ENCODE measurements around the gene AOC2.
"Not testable (repeated sequence)": the region's sequence is repeated elsewhere in the genome, so short reads cannot be mapped to it uniquely, and the experiment has no call there.

The AOC2 gene

GRCh38 chr17:42878123-42878880 lies 33.9 kb downstream of the AOC2 start:
- peaks cover 25% of the 10 kb centered on the region for H3K27me3 ChIP-seq (ENCODE audit: control insufficient read depth, insufficient read depth, low read length)
- no peaks in the 10 kb centered on the region for H3K36me3 ChIP-seq (ENCODE audit: control insufficient read depth, low read depth, low read length)
- peaks cover 6% of the 10 kb centered on the region for H3K4me1 ChIP-seq (ENCODE audit: control insufficient read depth, low read depth, low read length)
- no peaks in the 10 kb centered on the region for H3K9me3 ChIP-seq (ENCODE audit: control insufficient read depth, low read depth, low read length)
- no peak overlapping the region for H3K27ac ChIP-seq (ENCODE audit: low read length)
- H3K9ac ChIP-seq (ENCODE audit: low read length) = no peak overlapping the region
- peak overlapping the region; percentile 5 for H3K4me3 ChIP-seq (ENCODE audit: low read length)

GRCh38 chr17:42878924-42879595 lies 34.7 kb downstream of the AOC2 start:
- Histone ChIP-seq H3K9ac (ENCODE audit: low read length) (no peak overlapping the region), H3K36me3 (ENCODE audit: control insufficient read depth, low read depth, low read length) (no peaks in the 10 kb centered on the region), H3K9me3 (ENCODE audit: control insufficient read depth, low read depth, low read length) (no peaks in the 10 kb centered on the region), H3K4me3 (ENCODE audit: low read length) (no peak overlapping the region), H3K27me3 (ENCODE audit: control insufficient read depth, insufficient read depth, low read length) (peaks cover 25% of the 10 kb centered on the region), H3K4me1 (ENCODE audit: control insufficient read depth, low read depth, low read length) (peaks cover 6% of the 10 kb centered on the region), H3K27ac (ENCODE audit: low read length) (no peak overlapping the region)

- Histone ChIP-seq H3K36me3 (ENCODE audit: control insufficient read depth, low read depth, low read length) (no peaks in the 10 kb centered on the region), H3K27me3 (ENCODE audit: control insufficient read depth, insufficient read depth, low read length) (peaks cover 25% of the 10 kb centered on the region), H3K4me1 (ENCODE audit: control insufficient read depth, low read depth, low read length) (peaks cover 6% of the 10 kb centered on the region), H3K27ac (ENCODE audit: low read length) (no peak overlapping the region), H3K9me3 (ENCODE audit: control insufficient read depth, low read depth, low read length) (no peaks in the 10 kb centered on the region), H3K9ac (ENCODE audit: low read length) (no peak overlapping the region), H3K4me3 (ENCODE audit: low read length) (no peak overlapping the region)
Observed at GRCh38 chr17:42879596-42879985, 35.2 kb downstream of the AOC2 start.

- no peak overlapping the region for H3K4me3 ChIP-seq (ENCODE audit: low read length)
- H3K9ac ChIP-seq (ENCODE audit: low read length) = no peak overlapping the region
- peaks cover 25% of the 10 kb centered on the region for H3K27me3 ChIP-seq (ENCODE audit: control insufficient read depth, insufficient read depth, low read length)
- H3K36me3 ChIP-seq (ENCODE audit: control insufficient read depth, low read depth, low read length) = no peaks in the 10 kb centered on the region
- H3K27ac ChIP-seq (ENCODE audit: low read length) = no peak overlapping the region
- peaks cover 6% of the 10 kb centered on the region for H3K4me1 ChIP-seq (ENCODE audit: control insufficient read depth, low read depth, low read length)
- H3K9me3 ChIP-seq (ENCODE audit: control insufficient read depth, low read depth, low read length) = no peaks in the 10 kb centered on the region
Observed at GRCh38 chr17:42880776-42881310, 36.5 kb downstream of the AOC2 start.

- not testable (repeated sequence) for H3K4me1 ChIP-seq (ENCODE audit: control insufficient read depth, low read depth, low read length); H3K9me3 ChIP-seq (ENCODE audit: control insufficient read depth, low read depth, low read length); H3K9ac ChIP-seq (ENCODE audit: low read length); H3K4me3 ChIP-seq (ENCODE audit: low read length); H3K27ac ChIP-seq (ENCODE audit: low read length); H3K36me3 ChIP-seq (ENCODE audit: control insufficient read depth, low read depth, low read length)
- peaks cover 25% of the 10 kb centered on the region for H3K27me3 ChIP-seq (ENCODE audit: control insufficient read depth, insufficient read depth, low read length)
Observed at GRCh38 chr17:42881706-42882105, 37.3 kb downstream of the AOC2 start.

- no peak overlapping the region for H3K4me3 ChIP-seq (ENCODE audit: low read length)
- peaks cover 6% of the 10 kb centered on the region for H3K4me1 ChIP-seq (ENCODE audit: control insufficient read depth, low read depth, low read length)
- H3K27ac ChIP-seq (ENCODE audit: low read length) = no peak overlapping the region
- no peaks in the 10 kb centered on the region for H3K36me3 ChIP-seq (ENCODE audit: control insufficient read depth, low read depth, low read length)
- H3K9ac ChIP-seq (ENCODE audit: low read length) = no peak overlapping the region
- H3K27me3 ChIP-seq (ENCODE audit: control insufficient read depth, insufficient read depth, low read length) = peaks cover 23% of the 10 kb centered on the region
- no peaks in the 10 kb centered on the region for H3K9me3 ChIP-seq (ENCODE audit: control insufficient read depth, low read depth, low read length)
Observed at GRCh38 chr17:42882166-42882565, 37.8 kb downstream of the AOC2 start.

GRCh38 chr17:42883802-42884558 lies 39.6 kb downstream of the AOC2 start:
- H3K27me3 ChIP-seq (ENCODE audit: control insufficient read depth, insufficient read depth, low read length) = peaks cover 5% of the 10 kb centered on the region
- no peaks in the 10 kb centered on the region for H3K36me3 ChIP-seq (ENCODE audit: control insufficient read depth, low read depth, low read length)
- no peaks in the 10 kb centered on the region for H3K4me1 ChIP-seq (ENCODE audit: control insufficient read depth, low read depth, low read length)
- no peaks in the 10 kb centered on the region for H3K9me3 ChIP-seq (ENCODE audit: control insufficient read depth, low read depth, low read length)
- H3K4me3 ChIP-seq (ENCODE audit: low read length) = no peak overlapping the region
- H3K27ac ChIP-seq (ENCODE audit: low read length) = no peak overlapping the region
- H3K9ac ChIP-seq (ENCODE audit: low read length) = no peak overlapping the region

- H3K4me3 ChIP-seq (ENCODE audit: low read length); H3K27ac ChIP-seq (ENCODE audit: low read length); H3K9ac ChIP-seq (ENCODE audit: low read length); H3K27me3 ChIP-seq (ENCODE audit: control insufficient read depth, insufficient read depth, low read length); H3K9me3 ChIP-seq (ENCODE audit: control insufficient read depth, low read depth, low read length); H3K4me1 ChIP-seq (ENCODE audit: control insufficient read depth, low read depth, low read length); H3K36me3 ChIP-seq (ENCODE audit: control insufficient read depth, low read depth, low read length): not testable (repeated sequence)
Observed at GRCh38 chr17:42885806-42886205, 41.4 kb downstream of the AOC2 start.

- H3K4me3 ChIP-seq (ENCODE audit: low read length) = no peak overlapping the region
- no peaks in the 10 kb centered on the region for H3K4me1 ChIP-seq (ENCODE audit: control insufficient read depth, low read depth, low read length)
- no peak overlapping the region for H3K27ac ChIP-seq (ENCODE audit: low read length)
- H3K27me3 ChIP-seq (ENCODE audit: control insufficient read depth, insufficient read depth, low read length) = no peaks in the 10 kb centered on the region
- no peaks in the 10 kb centered on the region for H3K9me3 ChIP-seq (ENCODE audit: control insufficient read depth, low read depth, low read length)
- H3K36me3 ChIP-seq (ENCODE audit: control insufficient read depth, low read depth, low read length) = no peaks in the 10 kb centered on the region
- no peak overlapping the region for H3K9ac ChIP-seq (ENCODE audit: low read length)
Observed at GRCh38 chr17:42886283-42887176, 42.1 kb downstream of the AOC2 start.

GRCh38 chr17:42889809-42890208 lies 45.4 kb downstream of the AOC2 start:
- H3K36me3 ChIP-seq (ENCODE audit: control insufficient read depth, low read depth, low read length) = no peaks in the 10 kb centered on the region
- peaks cover 4% of the 10 kb centered on the region for H3K4me1 ChIP-seq (ENCODE audit: control insufficient read depth, low read depth, low read length)
- no peak overlapping the region for H3K27ac ChIP-seq (ENCODE audit: low read length)
- no peak overlapping the region for H3K4me3 ChIP-seq (ENCODE audit: low read length)
- no peaks in the 10 kb centered on the region for H3K9me3 ChIP-seq (ENCODE audit: control insufficient read depth, low read depth, low read length)
- no peaks in the 10 kb centered on the region for H3K27me3 ChIP-seq (ENCODE audit: control insufficient read depth, insufficient read depth, low read length)
- no peak overlapping the region for H3K9ac ChIP-seq (ENCODE audit: low read length)
